ENCODE results near the gene SLC26A6. TPM values are rescaled to one million over a fixed set of nuclear protein-coding genes. Genes with fewer than 3 reads are reported as not detected.

SLC26A6 gene
- polyA plus RNA-seq (2012; ENCODE audit: insufficient read depth, insufficient read length, low read depth) = 14.0 TPM

GRCh38 chr3:48635222-48636021 lies at the start of gene SLC26A6:
TSS of gene SLC26A6 (minus strand) at chr3:48635461. CDS start at chr3:48635393, 68 bp downstream.
- peak within 1 kb of the TSS; percentile 65 for H3K4me3 ChIP-seq (ENCODE audit: low read depth, low read length)
- peaks cover 4% of the 10 kb centered on the region for H3K36me3 ChIP-seq
- TF ChIP-seq CTCF (IDR thresholded peaks at IDR 0.05; ENCODE audit: low read depth, low read length) = peak; percentile 46
- peak; percentile 95 for DNase-seq
- H3K9me3 ChIP-seq = no peaks in the 10 kb centered on the region
- no peaks in the 10 kb centered on the region for H3K4me1 ChIP-seq
- H3K27me3 ChIP-seq = no peaks in the 10 kb centered on the region

GRCh38 chr3:48684480-48685143 lies 49.4 kb upstream of the SLC26A6 start:
- Histone ChIP-seq H3K27me3 (no peaks in the 10 kb centered on the region), H3K9me3 (no peaks in the 10 kb centered on the region), H3K4me3 (ENCODE audit: low read depth, low read length) (peak overlapping the region; percentile 34), H3K36me3 (peaks cover 41% of the 10 kb centered on the region), H3K4me1 (peaks cover 17% of the 10 kb centered on the region)
- no peak for DNase-seq
- TF ChIP-seq CTCF (IDR thresholded peaks at IDR 0.05; ENCODE audit: low read depth, low read length) = no peak

- H3K4me1 ChIP-seq = peaks cover 17% of the 10 kb centered on the region
- DNase-seq = no peak
- H3K27me3 ChIP-seq = no peaks in the 10 kb centered on the region
- H3K36me3 ChIP-seq = peaks cover 38% of the 10 kb centered on the region
- peak overlapping the region; percentile 34 for H3K4me3 ChIP-seq (ENCODE audit: low read depth, low read length)
- H3K9me3 ChIP-seq = no peaks in the 10 kb centered on the region
- TF ChIP-seq CTCF (IDR thresholded peaks at IDR 0.05; ENCODE audit: low read depth, low read length) = no peak
Observed at GRCh38 chr3:48684054-48684349, 48.7 kb upstream of the SLC26A6 start.

- Histone ChIP-seq H3K4me3 (ENCODE audit: low read depth, low read length) (no peak overlapping the region), H3K27me3 (no peaks in the 10 kb centered on the region), H3K36me3 (peaks cover 31% of the 10 kb centered on the region), H3K9me3 (no peaks in the 10 kb centered on the region), H3K4me1 (peaks cover 17% of the 10 kb centered on the region)
- TF ChIP-seq CTCF (IDR thresholded peaks at IDR 0.05; ENCODE audit: low read depth, low read length) = no peak
- no peak for DNase-seq
Observed at GRCh38 chr3:48682786-48683185, 47.5 kb upstream of the SLC26A6 start.

- H3K4me1 ChIP-seq = peaks cover 17% of the 10 kb centered on the region
- H3K36me3 ChIP-seq = peaks cover 29% of the 10 kb centered on the region
- H3K9me3 ChIP-seq = no peaks in the 10 kb centered on the region
- H3K4me3 ChIP-seq (ENCODE audit: low read depth, low read length) = no peak overlapping the region
- no peak for TF ChIP-seq CTCF (IDR thresholded peaks at IDR 0.05; ENCODE audit: low read depth, low read length)
- DNase-seq = no peak
- H3K27me3 ChIP-seq = no peaks in the 10 kb centered on the region
Observed at GRCh38 chr3:48681974-48682610, 46.8 kb upstream of the SLC26A6 start.

- no peaks in the 10 kb centered on the region for H3K9me3 ChIP-seq
- TF ChIP-seq CTCF (IDR thresholded peaks at IDR 0.05; ENCODE audit: low read depth, low read length) = no peak
- no peaks in the 10 kb centered on the region for H3K27me3 ChIP-seq
- H3K36me3 ChIP-seq = peaks cover 29% of the 10 kb centered on the region
- peaks cover 17% of the 10 kb centered on the region for H3K4me1 ChIP-seq
- H3K4me3 ChIP-seq (ENCODE audit: low read depth, low read length) = no peak overlapping the region
- no peak for DNase-seq
Observed at GRCh38 chr3:48681541-48681880, 46.2 kb upstream of the SLC26A6 start.
